GM12875 (cell line): ENCODE data around the gene UIMC1.
"Not testable (repeated sequence)": the region's sequence is repeated elsewhere in the genome, so short reads cannot be mapped to it uniquely, and the experiment has no call there.

Experiments
- H3K4me3 ChIP-seq: one replicate; pipeline ENCODE4 v1.5.1; 2011; ENCODE audit warnings: low read depth, low read length, control low read depth
- TF ChIP-seq, protein P1 (sequence below): IDR thresholded peaks from 2 replicates; pipeline ENCODE4 v1.5.1; 2011; ENCODE audit warnings: low read depth, mild to moderate bottlenecking, control low read depth, inconsistent platforms, low read length, moderate library complexity, borderline replicate concordance; ENCODE audit not compliant: insufficient read depth

The UIMC1 gene

GRCh38 chr5:177010153-177010552 is 3.6 kb upstream of the UIMC1 start:
- no peak overlapping the region for H3K4me3 ChIP-seq
- TF ChIP-seq, protein P1, sequence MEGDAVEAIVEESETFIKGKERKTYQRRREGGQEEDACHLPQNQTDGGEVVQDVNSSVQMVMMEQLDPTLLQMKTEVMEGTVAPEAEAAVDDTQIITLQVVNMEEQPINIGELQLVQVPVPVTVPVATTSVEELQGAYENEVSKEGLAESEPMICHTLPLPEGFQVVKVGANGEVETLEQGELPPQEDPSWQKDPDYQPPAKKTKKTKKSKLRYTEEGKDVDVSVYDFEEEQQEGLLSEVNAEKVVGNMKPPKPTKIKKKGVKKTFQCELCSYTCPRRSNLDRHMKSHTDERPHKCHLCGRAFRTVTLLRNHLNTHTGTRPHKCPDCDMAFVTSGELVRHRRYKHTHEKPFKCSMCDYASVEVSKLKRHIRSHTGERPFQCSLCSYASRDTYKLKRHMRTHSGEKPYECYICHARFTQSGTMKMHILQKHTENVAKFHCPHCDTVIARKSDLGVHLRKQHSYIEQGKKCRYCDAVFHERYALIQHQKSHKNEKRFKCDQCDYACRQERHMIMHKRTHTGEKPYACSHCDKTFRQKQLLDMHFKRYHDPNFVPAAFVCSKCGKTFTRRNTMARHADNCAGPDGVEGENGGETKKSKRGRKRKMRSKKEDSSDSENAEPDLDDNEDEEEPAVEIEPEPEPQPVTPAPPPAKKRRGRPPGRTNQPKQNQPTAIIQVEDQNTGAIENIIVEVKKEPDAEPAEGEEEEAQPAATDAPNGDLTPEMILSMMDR: no peak

GRCh38 chr5:177008716-177009115 is 2.1 kb upstream of the UIMC1 start:
- no peak overlapping the region for H3K4me3 ChIP-seq
- TF ChIP-seq, protein P1: no peak

GRCh38 chr5:177005619-177006264 is 837 bp downstream of the UIMC1 start:
- TF ChIP-seq, protein P1: peak; percentile 64
- peak overlapping the region; percentile 99 for H3K4me3 ChIP-seq

- peak overlapping the region; percentile 99 for H3K4me3 ChIP-seq
- TF ChIP-seq, protein P1: no peak
These were observed 1.6 kb downstream of the UIMC1 start for GRCh38 chr5:177004961-177005360.

- H3K4me3 ChIP-seq: no peak overlapping the region
- TF ChIP-seq, protein P1: no peak
These were observed 2.9 kb downstream of the UIMC1 start for GRCh38 chr5:177003649-177004048.

DNA sequence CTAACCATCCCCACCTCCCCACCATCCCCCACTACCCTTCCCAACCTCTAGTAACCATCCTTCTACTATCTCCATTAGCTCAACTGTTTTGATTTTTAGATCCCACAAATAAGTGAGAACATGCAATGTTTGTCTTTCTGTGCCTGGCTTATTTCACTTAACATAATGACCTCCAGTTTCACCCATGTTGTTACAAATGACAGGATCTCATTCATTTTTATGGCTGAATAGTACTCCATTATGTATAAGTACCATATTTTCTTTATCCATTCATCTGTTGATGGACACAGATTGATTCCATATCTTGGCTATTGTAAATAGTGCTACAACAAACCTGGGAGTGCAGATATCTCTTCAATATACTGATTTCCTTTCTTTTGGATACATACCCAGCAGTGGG is 7.1 kb downstream of the UIMC1 start:
- not testable (repeated sequence) for H3K4me3 ChIP-seq

DNA sequence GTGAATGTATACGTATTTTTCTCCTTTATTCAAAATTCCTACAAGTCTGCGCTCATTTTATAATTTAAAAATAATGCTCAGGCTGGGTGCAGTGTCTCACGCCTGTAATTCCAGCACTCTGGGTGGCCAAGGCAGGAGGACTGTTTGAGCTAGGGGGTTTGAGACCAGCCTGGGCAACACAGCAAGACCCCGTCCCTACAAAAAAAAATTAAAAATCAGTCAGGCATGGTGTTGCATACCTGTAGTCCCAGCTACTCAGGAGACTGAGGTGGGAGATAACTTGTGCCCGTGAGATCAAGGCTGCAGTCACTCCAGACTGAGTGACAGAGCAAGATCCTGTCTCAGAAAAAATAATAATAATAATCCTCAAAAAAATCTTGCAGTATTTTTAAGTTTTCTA is 7.8 kb downstream of the UIMC1 start:
- TF ChIP-seq, protein P1: no peak

More for the DNA sequence above, 7.8 kb downstream of the UIMC1 start:
- H3K4me3 ChIP-seq: no peak overlapping the region
